Caco-2 (cell line): ENCODE data around the gene PIK3C2G. TPM values are rescaled to one million over a fixed set of nuclear protein-coding genes. Genes with fewer than 3 reads are reported as not detected.

Experiments used
- BruUV-seq: library from RNA; stranded (reverse); fragments of 400-500 nt; replicated peaks from 2 replicates; lab custom pipeline; 2021; lab: Mats Ljungman, UMichigan
- CTCF ChIA-PET: fragments of 300-600 bp; sonication (Branson Sonifier 250); formaldehyde crosslinking; loops from one replicate; lab custom pipeline; 2022; ENCODE audit warnings: antibody characterized with exemption; lab: Charles Lee
- POLR2A ChIA-PET: fragments of 300-600 bp; sonication (Branson Sonifier 250); formaldehyde crosslinking; loops from one replicate; lab custom pipeline; 2022; ENCODE audit warnings: antibody characterized with exemption; lab: Charles Lee
- DNase-seq, 2 experiments: peaks; one replicate each; pipeline versions ENCODE4 v3.0.0 to v3.0.0-alpha.2; 2020 to 2022
- H3K27me3 ChIP-seq: replicated peaks from 2 replicates; pipeline ENCODE4 v1.6.0; 2011; ENCODE audit warnings: low read length; ENCODE audit not compliant: control insufficient read depth, insufficient read depth
- H3K36me3 ChIP-seq: 2 replicates; pipeline ENCODE4 v1.5.1; 2011; ENCODE audit warnings: low read length; ENCODE audit not compliant: control insufficient read depth, insufficient read depth
- H3K4me1 ChIP-seq: fragments of 250-450 bp; sonication (Bioruptor Pico); 2 replicates; pipeline ENCODE4 v1.5.1; 2020; ENCODE audit warnings: mild to moderate bottlenecking
- H3K4me3 ChIP-seq: 2 replicates; pipeline ENCODE4 v1.5.1; 2011; ENCODE audit warnings: low read depth, mild to moderate bottlenecking, control low read depth, low read length
- H3K9me3 ChIP-seq: fragments of 250-450 bp; sonication (Bioruptor Pico); 2 replicates; pipeline ENCODE4 v1.5.1; 2020; ENCODE audit warnings: mild to moderate bottlenecking, moderate library complexity
- H3K27ac Mint-ChIP-seq: one replicate; pipeline ENCODE4 v1.8.0; 2022; ENCODE audit warnings: mixed read lengths; ENCODE audit not compliant: unreplicated experiment
- H3K27me3 Mint-ChIP-seq: one replicate; pipeline ENCODE4 v1.8.0; 2022; ENCODE audit warnings: mixed read lengths; ENCODE audit not compliant: insufficient read depth, unreplicated experiment
- H3K36me3 Mint-ChIP-seq: one replicate; pipeline ENCODE4 v1.8.0; 2022; ENCODE audit warnings: mild to moderate bottlenecking, mixed read lengths; ENCODE audit not compliant: insufficient read depth, unreplicated experiment
- H3K4me1 Mint-ChIP-seq: one replicate; pipeline ENCODE4 v1.8.0; 2022; ENCODE audit warnings: low read depth, mixed read lengths; ENCODE audit not compliant: unreplicated experiment
- H3K4me3 Mint-ChIP-seq: one replicate; pipeline ENCODE4 v1.8.0; 2022; ENCODE audit warnings: mild to moderate bottlenecking, moderate library complexity, mixed read lengths; ENCODE audit not compliant: unreplicated experiment
- H3K9me3 Mint-ChIP-seq: one replicate; pipeline ENCODE4 v1.8.0; 2022; ENCODE audit warnings: mixed read lengths; ENCODE audit not compliant: unreplicated experiment
- intact Hi-C: fragments of 100-400 bp; cut with micrococcal nuclease; formaldehyde crosslinking; loops from one replicate; pipeline ENCODE4 v1.10.0; 2022; ENCODE audit not compliant: unreplicated experiment
- total RNA-seq: library from RNA; stranded (reverse); gene quantifications from 2 replicates; pipeline ENCODE4 v1.2.3, GENCODE V29; 2022
- TF ChIP-seq, protein P1 (sequence below), 2 experiments: fragments of 200-600 bp in 1 of 2; IDR thresholded peaks; 1 replicate in 1 of 2; 2 replicates in 1 of 2; pipeline versions ENCODE4 v1.5.1 to v1.8.0; 2011 to 2022; ENCODE audit warnings: antibody characterized with exemption in 1 of 2, control low read depth in 1 of 2, inconsistent platforms in 1 of 2, low read depth in 1 of 2, low read length in 1 of 2, mild to moderate bottlenecking in 1 of 2, moderate library complexity in 1 of 2; ENCODE audit not compliant: insufficient read depth in 1 of 2, severe bottlenecking in 1 of 2, unreplicated experiment in 1 of 2

PIK3C2G gene
- total RNA-seq, 1 experiment from 2014 or later, result not detected

DNA sequence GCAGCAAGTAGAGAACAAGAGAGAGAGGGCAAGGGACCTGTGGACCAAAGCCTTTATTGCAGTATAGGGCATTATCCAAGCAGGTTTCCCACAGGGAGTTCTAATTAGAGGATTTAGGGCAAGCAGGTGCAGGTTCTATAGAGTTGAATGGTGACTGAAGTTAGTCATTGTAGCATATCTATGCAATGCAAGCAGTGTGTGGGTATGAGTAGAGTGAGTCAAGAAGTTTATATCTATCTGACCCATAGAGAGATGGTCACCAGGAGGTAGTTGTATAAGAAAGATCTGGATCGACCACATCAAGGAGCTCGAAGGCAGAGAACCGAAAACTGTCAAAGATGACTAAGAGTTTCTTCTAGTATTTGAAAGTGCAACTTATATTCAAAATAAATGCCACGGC is 309.2 kb downstream of the PIK3C2G start:
- Histone ChIP-seq H3K27me3 (no peaks in the 10 kb centered on the region; the same call in 1 of the 2 replicates), H3K36me3 (no peaks in the 10 kb centered on the region), H3K9me3 (no peaks in the 10 kb centered on the region), H3K4me1 (no peaks in the 10 kb centered on the region), H3K4me3 (no peak overlapping the region)
- intact Hi-C loops, result no loop called here
- no peak overlapping the region for H3K27ac Mint-ChIP-seq
- no TSS peak for BruUV-seq
- ChIA-PET POLR2A (interaction anchor here (0.7 kb wide), 1 partner anchor 308 kb away, joined by 3 read pairs; no protein-coding TSS in a partner anchor), CTCF (no interaction called here)
- no peaks in the 10 kb centered on the region for H3K36me3 Mint-ChIP-seq
- H3K4me3 Mint-ChIP-seq, result no peak overlapping the region
- no peak for DNase-seq
- H3K27me3 Mint-ChIP-seq, result no peaks in the 10 kb centered on the region
- H3K4me1 Mint-ChIP-seq, result no peaks in the 10 kb centered on the region
- TF ChIP-seq, protein P1, sequence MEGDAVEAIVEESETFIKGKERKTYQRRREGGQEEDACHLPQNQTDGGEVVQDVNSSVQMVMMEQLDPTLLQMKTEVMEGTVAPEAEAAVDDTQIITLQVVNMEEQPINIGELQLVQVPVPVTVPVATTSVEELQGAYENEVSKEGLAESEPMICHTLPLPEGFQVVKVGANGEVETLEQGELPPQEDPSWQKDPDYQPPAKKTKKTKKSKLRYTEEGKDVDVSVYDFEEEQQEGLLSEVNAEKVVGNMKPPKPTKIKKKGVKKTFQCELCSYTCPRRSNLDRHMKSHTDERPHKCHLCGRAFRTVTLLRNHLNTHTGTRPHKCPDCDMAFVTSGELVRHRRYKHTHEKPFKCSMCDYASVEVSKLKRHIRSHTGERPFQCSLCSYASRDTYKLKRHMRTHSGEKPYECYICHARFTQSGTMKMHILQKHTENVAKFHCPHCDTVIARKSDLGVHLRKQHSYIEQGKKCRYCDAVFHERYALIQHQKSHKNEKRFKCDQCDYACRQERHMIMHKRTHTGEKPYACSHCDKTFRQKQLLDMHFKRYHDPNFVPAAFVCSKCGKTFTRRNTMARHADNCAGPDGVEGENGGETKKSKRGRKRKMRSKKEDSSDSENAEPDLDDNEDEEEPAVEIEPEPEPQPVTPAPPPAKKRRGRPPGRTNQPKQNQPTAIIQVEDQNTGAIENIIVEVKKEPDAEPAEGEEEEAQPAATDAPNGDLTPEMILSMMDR (IDR thresholded peaks at IDR 0.05; ENCODE audit: insufficient read depth in 1 of 2, low read depth in 1 of 2, low read length in 1 of 2, severe bottlenecking in 1 of 2, unreplicated experiment in 1 of 2), result no peak
- H3K9me3 Mint-ChIP-seq, result no peaks in the 10 kb centered on the region

DNA sequence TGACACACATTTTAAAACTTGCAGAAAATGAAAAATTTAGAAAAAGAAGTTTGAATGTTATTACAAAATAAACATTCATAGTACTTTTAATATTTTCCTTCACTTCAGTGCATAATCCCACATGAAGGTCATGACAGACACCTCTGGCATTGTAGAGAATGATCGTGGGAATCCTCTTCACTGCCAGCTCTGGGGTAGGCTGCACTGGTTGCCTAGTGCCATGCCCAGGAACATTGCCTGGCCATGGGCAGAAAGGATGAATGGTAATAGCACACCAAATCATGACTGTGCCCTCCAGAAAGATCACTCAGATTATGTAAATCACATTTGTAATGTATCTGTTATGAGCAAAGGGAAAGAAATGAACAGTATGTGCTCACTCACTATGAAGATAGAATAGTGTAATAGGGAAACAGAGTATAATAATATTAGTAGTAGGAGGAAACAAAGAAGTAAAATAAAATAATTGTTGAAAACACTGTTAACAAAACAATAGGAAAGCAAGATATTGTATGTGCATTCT is 314.8 kb downstream of the PIK3C2G start:
- no peaks in the 10 kb centered on the region for H3K9me3 Mint-ChIP-seq
- no TSS peak for BruUV-seq

DNA sequence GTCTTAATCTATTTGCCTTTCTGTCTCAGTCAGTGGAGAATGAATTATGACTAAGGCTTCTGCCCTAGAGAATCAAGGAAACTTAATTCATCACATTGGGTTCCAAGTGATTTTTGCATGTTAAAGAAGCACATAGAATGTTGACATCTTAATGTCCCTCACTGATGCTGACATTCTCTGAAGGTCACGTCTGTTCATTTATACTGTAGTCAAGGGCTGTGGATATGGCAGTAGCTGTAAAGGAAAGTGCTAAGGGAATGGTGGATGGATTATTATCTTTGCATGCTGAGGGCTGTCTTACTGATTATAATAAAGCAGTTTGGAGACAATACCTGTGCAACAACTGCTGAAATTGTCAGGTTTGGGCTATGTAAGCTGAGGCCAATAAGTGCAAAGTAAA is 315.3 kb downstream of the PIK3C2G start:
- Mint-ChIP-seq H3K9me3 (no peaks in the 10 kb centered on the region), H3K27me3 (no peaks in the 10 kb centered on the region), H3K36me3 (no peaks in the 10 kb centered on the region), H3K27ac (no peak overlapping the region), H3K4me1 (no peaks in the 10 kb centered on the region), H3K4me3 (no peak overlapping the region)
- Histone ChIP-seq H3K4me3 (no peak overlapping the region), H3K9me3 (no peaks in the 10 kb centered on the region), H3K36me3 (no peaks in the 10 kb centered on the region), H3K4me1 (no peaks in the 10 kb centered on the region), H3K27me3 (no peaks in the 10 kb centered on the region)
- ChIA-PET CTCF (no interaction called here), POLR2A (no interaction called here)
- BruUV-seq, result no TSS peak
- no peak for DNase-seq
- TF ChIP-seq, protein P1 (IDR thresholded peaks at IDR 0.05; ENCODE audit: insufficient read depth in 1 of 2, low read depth in 1 of 2, low read length in 1 of 2, severe bottlenecking in 1 of 2, unreplicated experiment in 1 of 2), result no peak
- intact Hi-C loops, result no loop called here

More for the DNA sequence above, 314.8 kb downstream of the PIK3C2G start:
- Histone ChIP-seq H3K4me1 (no peaks in the 10 kb centered on the region), H3K36me3 (no peaks in the 10 kb centered on the region), H3K9me3 (no peaks in the 10 kb centered on the region), H3K27me3 (no peaks in the 10 kb centered on the region), H3K4me3 (no peak overlapping the region)
- H3K36me3 Mint-ChIP-seq, result no peaks in the 10 kb centered on the region
- TF ChIP-seq, protein P1 (IDR thresholded peaks at IDR 0.05; ENCODE audit: insufficient read depth in 1 of 2, low read depth in 1 of 2, low read length in 1 of 2, severe bottlenecking in 1 of 2, unreplicated experiment in 1 of 2), result no peak
- ChIA-PET POLR2A (no interaction called here), CTCF (no interaction called here)
- intact Hi-C loops, result no loop called here
- H3K4me1 Mint-ChIP-seq, result no peaks in the 10 kb centered on the region
- H3K27me3 Mint-ChIP-seq, result no peaks in the 10 kb centered on the region
- H3K27ac Mint-ChIP-seq, result no peak overlapping the region
- no peak for DNase-seq
- no peak overlapping the region for H3K4me3 Mint-ChIP-seq
